ENCODE data around the gene SP9.

Gene SP9

GRCh38 chr2:174334278-174334715 is 457 bp upstream of the SP9 start:
- Histone ChIP-seq H3K4me1 (ENCODE audit: control insufficient read depth, insufficient read depth, low read length) (peaks cover 20% of the 10 kb centered on the region), H3K9ac (ENCODE audit: low read length) (no peak overlapping the region), H3K4me3 (ENCODE audit: low read length) (no peak overlapping the region), H3K27me3 (replicated peaks; ENCODE audit: control insufficient read depth, insufficient read depth, low read length) (peaks cover 72% of the 10 kb centered on the region), H3K36me3 (ENCODE audit: control insufficient read depth, insufficient read depth, low read length, severe bottlenecking) (no peaks in the 10 kb centered on the region), H3K9me3 (ENCODE audit: control insufficient read depth, low read length) (no peaks in the 10 kb centered on the region)
- DNase-seq (ENCODE audit: low read depth) = no peak

- no peaks in the 10 kb centered on the region for H3K36me3 ChIP-seq (ENCODE audit: control insufficient read depth, insufficient read depth, low read length, severe bottlenecking)
- H3K9ac ChIP-seq (ENCODE audit: low read length) = peak overlapping the region; percentile 29
- peaks cover 70% of the 10 kb centered on the region for H3K27me3 ChIP-seq (replicated peaks; ENCODE audit: control insufficient read depth, insufficient read depth, low read length)
- peak; percentile 25 for DNase-seq (ENCODE audit: low read depth)
- no peaks in the 10 kb centered on the region for H3K9me3 ChIP-seq (ENCODE audit: control insufficient read depth, low read length)
- H3K4me3 ChIP-seq (ENCODE audit: low read length) = peak overlapping the region; percentile 80
- peaks cover 20% of the 10 kb centered on the region for H3K4me1 ChIP-seq (ENCODE audit: control insufficient read depth, insufficient read depth, low read length)
These were observed 667 bp downstream of the SP9 start for GRCh38 chr2:174335254-174335987.

GRCh38 chr2:174335988-174336500 is 1.3 kb downstream of the SP9 start:
- peak; percentile 19 for DNase-seq (ENCODE audit: low read depth)
- no peaks in the 10 kb centered on the region for H3K9me3 ChIP-seq (ENCODE audit: control insufficient read depth, low read length)
- H3K9ac ChIP-seq (ENCODE audit: low read length) = peak overlapping the region; percentile 29
- no peaks in the 10 kb centered on the region for H3K36me3 ChIP-seq (ENCODE audit: control insufficient read depth, insufficient read depth, low read length, severe bottlenecking)
- peaks cover 20% of the 10 kb centered on the region for H3K4me1 ChIP-seq (ENCODE audit: control insufficient read depth, insufficient read depth, low read length)
- H3K27me3 ChIP-seq (replicated peaks; ENCODE audit: control insufficient read depth, insufficient read depth, low read length) = peaks cover 68% of the 10 kb centered on the region
- H3K4me3 ChIP-seq (ENCODE audit: low read length) = peak overlapping the region; percentile 80

- H3K4me3 ChIP-seq (ENCODE audit: low read length) = peak overlapping the region; percentile 80
- no peak for DNase-seq (ENCODE audit: low read depth)
These were observed 2.0 kb downstream of the SP9 start for GRCh38 chr2:174336501-174337336.

GRCh38 chr2:174337337-174338146 is 2.8 kb downstream of the SP9 start:
- Histone ChIP-seq H3K9ac (ENCODE audit: low read length) (no peak overlapping the region), H3K4me3 (ENCODE audit: low read length) (peak overlapping the region; percentile 80), H3K27me3 (replicated peaks; ENCODE audit: control insufficient read depth, insufficient read depth, low read length) (peaks cover 72% of the 10 kb centered on the region), H3K36me3 (ENCODE audit: control insufficient read depth, insufficient read depth, low read length, severe bottlenecking) (no peaks in the 10 kb centered on the region), H3K9me3 (ENCODE audit: control insufficient read depth, low read length) (no peaks in the 10 kb centered on the region), H3K4me1 (ENCODE audit: control insufficient read depth, insufficient read depth, low read length) (peaks cover 25% of the 10 kb centered on the region)
- peak; percentile 52 for DNase-seq (ENCODE audit: low read depth)

More at GRCh38 chr2:174336501-174337336, 2.0 kb downstream of the SP9 start:
- Histone ChIP-seq H3K9me3 (ENCODE audit: control insufficient read depth, low read length) (no peaks in the 10 kb centered on the region), H3K27me3 (replicated peaks; ENCODE audit: control insufficient read depth, insufficient read depth, low read length) (peaks cover 65% of the 10 kb centered on the region), H3K4me1 (ENCODE audit: control insufficient read depth, insufficient read depth, low read length) (peaks cover 22% of the 10 kb centered on the region), H3K9ac (ENCODE audit: low read length) (no peak overlapping the region), H3K36me3 (ENCODE audit: control insufficient read depth, insufficient read depth, low read length, severe bottlenecking) (no peaks in the 10 kb centered on the region)

- Histone ChIP-seq H3K9ac (ENCODE audit: low read length) (no peak overlapping the region), H3K27me3 (replicated peaks; ENCODE audit: control insufficient read depth, insufficient read depth, low read length) (peaks cover 72% of the 10 kb centered on the region), H3K36me3 (ENCODE audit: control insufficient read depth, insufficient read depth, low read length, severe bottlenecking) (no peaks in the 10 kb centered on the region), H3K4me1 (ENCODE audit: control insufficient read depth, insufficient read depth, low read length) (peaks cover 25% of the 10 kb centered on the region), H3K4me3 (ENCODE audit: low read length) (peak overlapping the region; percentile 80), H3K9me3 (ENCODE audit: control insufficient read depth, low read length) (no peaks in the 10 kb centered on the region)
- DNase-seq (ENCODE audit: low read depth) = peak; percentile 17
These were observed 3.4 kb downstream of the SP9 start for GRCh38 chr2:174338147-174338605.

GRCh38 chr2:174338671-174339560 is 4.2 kb downstream of the SP9 start:
- peaks cover 72% of the 10 kb centered on the region for H3K27me3 ChIP-seq (replicated peaks; ENCODE audit: control insufficient read depth, insufficient read depth, low read length)
- H3K9me3 ChIP-seq (ENCODE audit: control insufficient read depth, low read length) = no peaks in the 10 kb centered on the region
- no peak overlapping the region for H3K9ac ChIP-seq (ENCODE audit: low read length)
- H3K4me3 ChIP-seq (ENCODE audit: low read length) = no peak overlapping the region
- H3K4me1 ChIP-seq (ENCODE audit: control insufficient read depth, insufficient read depth, low read length) = peaks cover 25% of the 10 kb centered on the region
- peak; percentile 6 for DNase-seq (ENCODE audit: low read depth)
- no peaks in the 10 kb centered on the region for H3K36me3 ChIP-seq (ENCODE audit: control insufficient read depth, insufficient read depth, low read length, severe bottlenecking)

GRCh38 chr2:174339561-174340399 is 5.0 kb downstream of the SP9 start:
- H3K9me3 ChIP-seq (ENCODE audit: control insufficient read depth, low read length) = no peaks in the 10 kb centered on the region
- peak; percentile 16 for DNase-seq (ENCODE audit: low read depth)
- no peak overlapping the region for H3K9ac ChIP-seq (ENCODE audit: low read length)
- H3K4me3 ChIP-seq (ENCODE audit: low read length) = no peak overlapping the region
- no peaks in the 10 kb centered on the region for H3K36me3 ChIP-seq (ENCODE audit: control insufficient read depth, insufficient read depth, low read length, severe bottlenecking)
- peaks cover 25% of the 10 kb centered on the region for H3K4me1 ChIP-seq (ENCODE audit: control insufficient read depth, insufficient read depth, low read length)
- peaks cover 69% of the 10 kb centered on the region for H3K27me3 ChIP-seq (replicated peaks; ENCODE audit: control insufficient read depth, insufficient read depth, low read length)

GRCh38 chr2:174340400-174341292 is 5.9 kb downstream of the SP9 start:
- H3K27me3 ChIP-seq (replicated peaks; ENCODE audit: control insufficient read depth, insufficient read depth, low read length) = peaks cover 61% of the 10 kb centered on the region
- DNase-seq (ENCODE audit: low read depth) = peak; percentile 6

More at GRCh38 chr2:174340400-174341292, 5.9 kb downstream of the SP9 start:
- H3K9me3 ChIP-seq (ENCODE audit: control insufficient read depth, low read length) = no peaks in the 10 kb centered on the region
- no peaks in the 10 kb centered on the region for H3K36me3 ChIP-seq (ENCODE audit: control insufficient read depth, insufficient read depth, low read length, severe bottlenecking)
- H3K9ac ChIP-seq (ENCODE audit: low read length) = peak overlapping the region; percentile 34
- no peak overlapping the region for H3K4me3 ChIP-seq (ENCODE audit: low read length)
- peaks cover 16% of the 10 kb centered on the region for H3K4me1 ChIP-seq (ENCODE audit: control insufficient read depth, insufficient read depth, low read length)

Measured in adipocyte (in vitro differentiated cells).